ENCODE data around the gene ELOVL2.
"Not testable (repeated sequence)": the region's sequence is repeated elsewhere in the genome, so short reads cannot be mapped to it uniquely, and the experiment has no call there.

- TF ChIP-seq CTCF, EP300, POLR2A (IDR thresholded peaks at IDR 0.05): not testable (repeated sequence)
Observed at GRCh38 chr6:11003297-11003696, 40.8 kb downstream of the ELOVL2 start.
